Measurements from ENCODE around the gene B4GALNT3.

DNA sequence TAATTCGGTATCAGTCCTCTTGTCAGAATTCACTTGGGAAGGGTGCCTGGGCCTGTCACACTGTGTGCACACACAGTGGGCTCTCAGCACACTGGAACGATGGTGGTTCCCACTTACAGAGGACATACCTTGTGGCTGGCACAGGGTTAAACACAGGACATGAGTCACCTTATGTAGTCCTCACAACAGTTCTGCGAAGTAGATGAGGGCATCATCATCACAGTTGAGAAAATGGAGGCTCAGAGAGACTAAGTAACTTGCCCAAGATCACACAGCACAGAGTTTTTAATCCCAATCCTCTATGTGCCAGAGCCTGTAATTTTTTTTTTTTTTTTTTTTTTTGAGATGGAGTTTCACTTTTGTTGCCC, 112.8 kb downstream of the B4GALNT3 start:
- TF ChIP-seq, protein P1, sequence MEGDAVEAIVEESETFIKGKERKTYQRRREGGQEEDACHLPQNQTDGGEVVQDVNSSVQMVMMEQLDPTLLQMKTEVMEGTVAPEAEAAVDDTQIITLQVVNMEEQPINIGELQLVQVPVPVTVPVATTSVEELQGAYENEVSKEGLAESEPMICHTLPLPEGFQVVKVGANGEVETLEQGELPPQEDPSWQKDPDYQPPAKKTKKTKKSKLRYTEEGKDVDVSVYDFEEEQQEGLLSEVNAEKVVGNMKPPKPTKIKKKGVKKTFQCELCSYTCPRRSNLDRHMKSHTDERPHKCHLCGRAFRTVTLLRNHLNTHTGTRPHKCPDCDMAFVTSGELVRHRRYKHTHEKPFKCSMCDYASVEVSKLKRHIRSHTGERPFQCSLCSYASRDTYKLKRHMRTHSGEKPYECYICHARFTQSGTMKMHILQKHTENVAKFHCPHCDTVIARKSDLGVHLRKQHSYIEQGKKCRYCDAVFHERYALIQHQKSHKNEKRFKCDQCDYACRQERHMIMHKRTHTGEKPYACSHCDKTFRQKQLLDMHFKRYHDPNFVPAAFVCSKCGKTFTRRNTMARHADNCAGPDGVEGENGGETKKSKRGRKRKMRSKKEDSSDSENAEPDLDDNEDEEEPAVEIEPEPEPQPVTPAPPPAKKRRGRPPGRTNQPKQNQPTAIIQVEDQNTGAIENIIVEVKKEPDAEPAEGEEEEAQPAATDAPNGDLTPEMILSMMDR (IDR thresholded peaks at IDR 0.05), result no peak
- TF ChIP-seq POLR2A (IDR thresholded peaks at IDR 0.05), result no peak
